H1 (cell line): ENCODE measurements around the gene ZYX. TPM values are rescaled to one million over a fixed set of nuclear protein-coding genes. Genes with fewer than 3 reads are reported as not detected.

ENCODE experiments used
- CTCF ChIA-PET: fragments of 300-600 bp; sonication (Branson Sonifier 250); formaldehyde crosslinking; loops from one replicate; lab custom pipeline; 2021; ENCODE audit not compliant: partially characterized antibody; lab: Charles Lee
- POLR2A ChIA-PET: fragments of 300-600 bp; sonication (Branson Sonifier 250); formaldehyde crosslinking; loops from one replicate; lab custom pipeline; 2021; ENCODE audit warnings: inconsistent platforms; ENCODE audit not compliant: partially characterized antibody; lab: Charles Lee
- DNase-seq, 2 experiments: peaks; one replicate each; pipeline versions ENCODE4 v3.0.0 to v3.0.0-alpha.2; 2010 to 2022; ENCODE audit warnings: low spot score in 2 of 2, low read depth in 1 of 2, mixed read lengths in 1 of 2
- FAIRE-seq: peaks from 2 replicates; lab custom pipeline; 2011; peaks lifted over from hg19 to GRCh38; lab: Jason Lieb, UNC
- H2AFZ ChIP-seq: 2 replicates; pipeline ENCODE4 v1.8.1; 2012; ENCODE audit warnings: low read length, inconsistent platforms
- H2AK5ac ChIP-seq: 2 replicates; pipeline ENCODE4 v1.6.1; 2013; ENCODE audit warnings: low read depth, low read length
- H2BK120ac ChIP-seq: replicated peaks from 2 replicates; pipeline ENCODE3; 2013; ENCODE audit warnings: low read depth, low read length, inconsistent platforms
- H2BK12ac ChIP-seq: 2 replicates; pipeline ENCODE4 v1.6.1; 2013; ENCODE audit warnings: low read depth, low read length
- H2BK15ac ChIP-seq: 2 replicates; pipeline ENCODE4 v1.6.1; 2013; ENCODE audit warnings: low read length
- H2BK20ac ChIP-seq: 2 replicates; pipeline ENCODE4 v1.6.1; 2013; ENCODE audit warnings: low read length
- H2BK5ac ChIP-seq: 2 replicates; pipeline ENCODE4 v1.6.1; 2013; ENCODE audit warnings: low read depth, low read length
- H3K14ac ChIP-seq: 2 replicates; pipeline ENCODE4 v1.6.1; 2013; ENCODE audit warnings: inconsistent platforms; ENCODE audit not compliant: insufficient read length
- H3K18ac ChIP-seq: 2 replicates; pipeline ENCODE4 v1.6.1; 2013; ENCODE audit warnings: low read length; ENCODE audit errors: extremely low read depth
- H3K23ac ChIP-seq: 2 replicates; pipeline ENCODE4 v1.6.1; 2013; ENCODE audit warnings: inconsistent platforms; ENCODE audit not compliant: insufficient read length
- H3K23me2 ChIP-seq: 2 replicates; pipeline ENCODE4 v1.6.1; 2013; ENCODE audit warnings: low read depth, low read length
- H3K27ac ChIP-seq: 2 replicates; pipeline ENCODE4 v1.6.1; 2011; ENCODE audit warnings: low read depth, low read length, inconsistent platforms
- H3K27me3 ChIP-seq, 4 experiments: replicated peaks in 1 of 4; 1 replicate in 1 of 4; 2 replicates in 3 of 4; pipeline versions ENCODE4 v1.6.1 to v1.8.1; 2011 to 2013; ENCODE audit warnings: low read length in 3 of 4, mild to moderate bottlenecking in 3 of 4, inconsistent platforms in 2 of 4, mixed read lengths in 2 of 4, moderate library complexity in 1 of 4; ENCODE audit not compliant: control insufficient read depth in 3 of 4, insufficient read depth in 3 of 4; ENCODE audit errors: extremely low read depth in 1 of 4
- H3K36me3 ChIP-seq, 4 experiments: 2 replicates each; pipeline versions ENCODE4 v1.6.1 to v1.8.1; 2011 to 2013; ENCODE audit warnings: mild to moderate bottlenecking in 4 of 4, low read length in 3 of 4, moderate library complexity in 2 of 4, control low read depth in 1 of 4, inconsistent platforms in 1 of 4; ENCODE audit not compliant: insufficient read depth in 4 of 4, control insufficient read depth in 2 of 4
- H3K4ac ChIP-seq: replicated peaks from 2 replicates; pipeline ENCODE3; 2013; ENCODE audit warnings: low read length, low read depth, mixed read lengths, inconsistent platforms; ENCODE audit not compliant: insufficient read length
- H3K4me1 ChIP-seq, 4 experiments: replicated peaks in 1 of 4; 1 replicate in 1 of 4; 2 replicates in 3 of 4; pipeline versions ENCODE4 v1.6.1 to v1.8.1; 2011 to 2013; ENCODE audit warnings: low read length in 3 of 4, inconsistent platforms in 2 of 4, mixed read lengths in 1 of 4; ENCODE audit not compliant: insufficient read depth in 4 of 4, control insufficient read depth in 3 of 4
- H3K4me2 ChIP-seq, 2 experiments: 2 replicates each; pipeline versions ENCODE4 v1.6.1 to v1.8.1; 2011 to 2013; ENCODE audit warnings: low read depth in 2 of 2, low read length in 2 of 2, control low read depth in 1 of 2, inconsistent platforms in 1 of 2, mild to moderate bottlenecking in 1 of 2; ENCODE audit not compliant: insufficient read depth in 1 of 2
- H3K4me3 ChIP-seq, 4 experiments: fragments of 200-600, 300-600 bp in 1 of 4; sonication (generic), shearing (Covaris generic), sonication (Bioruptor Twin) in 1 of 4; 2 replicates each; pipeline versions ENCODE4 v1.5.1 to v1.8.1; 2011 to 2016; ENCODE audit warnings: low read length in 4 of 4, low read depth in 3 of 4, control low read depth in 2 of 4, inconsistent platforms in 2 of 4, mild to moderate bottlenecking in 2 of 4, mixed read lengths in 1 of 4, moderate library complexity in 1 of 4; ENCODE audit not compliant: insufficient read depth in 2 of 4; ENCODE audit errors: extremely low read depth in 1 of 4
- H3K56ac ChIP-seq: replicated peaks from 2 replicates; pipeline ENCODE3; 2013; ENCODE audit warnings: low read depth, mild to moderate bottlenecking, mixed read lengths, low read length, inconsistent platforms; ENCODE audit not compliant: insufficient read length
- H3K79me1 ChIP-seq: 2 replicates; pipeline ENCODE4 v1.6.1; 2013; ENCODE audit warnings: low read depth, low read length, control low read depth
- H3K79me2 ChIP-seq, 2 experiments: 2 replicates each; pipeline versions ENCODE4 v1.6.1 to v1.8.1; 2012 to 2013; ENCODE audit warnings: low read length in 2 of 2, mild to moderate bottlenecking in 2 of 2, inconsistent platforms in 1 of 2; ENCODE audit not compliant: insufficient read depth in 2 of 2, control insufficient read depth in 1 of 2
- H3K9ac ChIP-seq, 4 experiments: replicated peaks in 1 of 4; 1 replicate in 1 of 4; 2 replicates in 3 of 4; pipeline versions ENCODE4 v1.6.1 to v1.8.1; 2011 to 2013; ENCODE audit warnings: low read depth in 3 of 4, low read length in 3 of 4, control low read depth in 2 of 4, mild to moderate bottlenecking in 2 of 4, moderate library complexity in 2 of 4, inconsistent platforms in 1 of 4; ENCODE audit errors: extremely low read depth in 1 of 4
- H3K9me3 ChIP-seq, 2 experiments: 2 replicates each; pipeline versions ENCODE4 v1.6.1 to v1.8.1; 2012 to 2013; ENCODE audit warnings: mild to moderate bottlenecking in 2 of 2, moderate library complexity in 2 of 2, control low read depth in 1 of 2, inconsistent platforms in 1 of 2, low read depth in 1 of 2, low read length in 1 of 2, mixed read lengths in 1 of 2; ENCODE audit not compliant: insufficient read depth in 2 of 2
- H4K20me1 ChIP-seq, 2 experiments: replicated peaks in 1 of 2; 2 replicates each; pipeline versions ENCODE3 to v1.8.1; 2011 to 2013; ENCODE audit warnings: inconsistent platforms in 2 of 2, low read length in 2 of 2, mild to moderate bottlenecking in 1 of 2; ENCODE audit not compliant: insufficient read depth in 2 of 2, control insufficient read depth in 1 of 2
- H4K5ac ChIP-seq: 2 replicates; pipeline ENCODE4 v1.6.1; 2013; ENCODE audit warnings: low read length, low read depth, mixed read lengths, inconsistent platforms; ENCODE audit not compliant: insufficient read length
- H4K8ac ChIP-seq: 2 replicates; pipeline ENCODE4 v1.8.0; 2013; ENCODE audit warnings: mild to moderate bottlenecking, moderate library complexity, low read length, inconsistent platforms; ENCODE audit not compliant: insufficient read depth; ENCODE audit errors: extremely low read depth
- H4K91ac ChIP-seq: replicated peaks from 2 replicates; pipeline ENCODE3; 2013; ENCODE audit warnings: low read length, mixed read lengths, inconsistent platforms; ENCODE audit not compliant: insufficient read length
- BCL11A ChIP-seq, 2 experiments: IDR thresholded peaks; one replicate each; pipeline ENCODE4 v1.6.1; 2011; ENCODE audit warnings: low read depth in 2 of 2, low read length in 2 of 2, mild to moderate bottlenecking in 2 of 2
- CEBPB ChIP-seq: IDR thresholded peaks from 2 replicates; pipeline ENCODE4 v1.6.1; 2012; ENCODE audit warnings: low read depth, low read length
- CHD2 ChIP-seq: IDR thresholded peaks from 2 replicates; pipeline ENCODE4 v1.6.1; 2012; ENCODE audit warnings: low read length, improper control_type of control experiment
- EZH2 ChIP-seq: fragments of 200-600 bp; sonication (generic); IDR thresholded peaks from 2 replicates; pipeline ENCODE4 v1.7.1; 2012; ENCODE audit warnings: low read depth, mild to moderate bottlenecking, moderate library complexity, low read length, inconsistent platforms; ENCODE audit not compliant: severe bottlenecking
- GTF2F1 ChIP-seq: IDR thresholded peaks from 2 replicates; pipeline ENCODE4 v1.6.1; 2012; ENCODE audit warnings: low read depth, low read length, improper control_type of control experiment, borderline replicate concordance
- HDAC2 ChIP-seq, 2 experiments: fragments of 300-600 bp in 1 of 2; sonication (generic) in 1 of 2; IDR thresholded peaks; 2 replicates each; pipeline ENCODE4 v1.6.1; 2011 to 2012; ENCODE audit warnings: low read depth in 2 of 2, low read length in 2 of 2, mild to moderate bottlenecking in 2 of 2, moderate library complexity in 2 of 2, borderline replicate concordance in 1 of 2, inconsistent platforms in 1 of 2
- KDM1A ChIP-seq: fragments of 200-600, 300-600 bp; sonication (generic); IDR thresholded peaks from 2 replicates; pipeline ENCODE4 v1.7.1; 2016; ENCODE audit warnings: mild to moderate bottlenecking, low read length, borderline replicate concordance
- POLR2A ChIP-seq, 2 experiments: IDR thresholded peaks; 1 replicate in 1 of 2; 2 replicates in 1 of 2; pipeline ENCODE4 v1.6.1; 2011; ENCODE audit warnings: low read depth in 2 of 2, low read length in 2 of 2, mild to moderate bottlenecking in 2 of 2; ENCODE audit errors: control extremely low read depth in 1 of 2
- RAD21 ChIP-seq, 2 experiments: IDR thresholded peaks in 1 of 2; conservative IDR thresholded peaks in 1 of 2; 2 replicates each; pipeline ENCODE4 v1.6.1; 2011; ENCODE audit warnings: low read depth in 2 of 2, low read length in 2 of 2, improper control_type of control experiment in 1 of 2, inconsistent platforms in 1 of 2, mild to moderate bottlenecking in 1 of 2, moderate library complexity in 1 of 2
- SP4 ChIP-seq: IDR thresholded peaks from 2 replicates; pipeline ENCODE4 v1.6.1; 2012; ENCODE audit warnings: low read length, inconsistent platforms
- SRF ChIP-seq: IDR thresholded peaks from 2 replicates; pipeline ENCODE4 v1.6.1; 2011; ENCODE audit warnings: mild to moderate bottlenecking, low read depth, low read length, moderate library complexity
- TAF1 ChIP-seq: IDR thresholded peaks from 2 replicates; pipeline ENCODE4 v1.6.1; 2011; ENCODE audit warnings: mild to moderate bottlenecking, low read depth, low read length
- whole genome bisulfite sequencing, 2 experiments: shearing (Covaris generic) in 1 of 2; methylation state at CpG; one replicate each; pipeline versions ENCODE4 v1.1.6 to v1.1.7; 2013 to 2015; ENCODE audit warnings: low lambda C conversion rate in 2 of 2, mixed read lengths in 2 of 2, inconsistent platforms in 1 of 2, low coverage in 1 of 2, missing lambda C conversion rate in 1 of 2; ENCODE audit not compliant: insufficient replicate concordance in 2 of 2, insufficient coverage in 1 of 2, insufficient read length in 1 of 2; ENCODE audit errors: extremely low coverage in 1 of 2, missing lambda C conversion rate in 1 of 2; 5-methylcytosine and 5-hydroxymethylcytosine counted together
- polyA plus RNA-seq, 7 experiments: library from polyadenylated mRNA; depleted of rRNA in 3 of 7; stranded (reverse) in 5 of 7; unstranded in 2 of 7; fragments of >200 nt in 5 of 7; fragments of 200-250 nt in 2 of 7; gene quantifications; 1 replicate in 5 of 7; 2 replicates in 1 of 7; 4 replicates in 1 of 7; pipeline versions ENCODE4 v1.2.1 to v1.2.3, GENCODE V29; 2011 to 2013; ENCODE audit warnings: missing spikeins in 2 of 7, mixed read lengths in 2 of 7
- total RNA-seq: library from RNA; stranded (reverse); fragmentation: NEBNext Ultra II Directional; extraction: Animal tissue kit (Norgen Biotek cat#: 25700); gene quantifications from 2 replicates; pipeline ENCODE4 v1.2.1, GENCODE V29; 2021

Gene ZYX
- total and polyA plus RNA-seq, 2 of the 8 experiments (the other 6 are each of a cell fraction or from before 2014, with no cell fraction given) = 40.6 to 159 TPM

- Histone ChIP-seq H3K9ac (no peak overlapping the region), H2BK120ac (no peak overlapping the region), H2AFZ (no peak overlapping the region), H3K14ac (no peak overlapping the region), H3K4me2 (no peak overlapping the region), H3K4ac (no peak overlapping the region), H3K36me3 (peaks cover 54 to 84% (median 82%) of the 10 kb centered on the region in 4 experiments), H3K79me1 (peaks cover 5% of the 10 kb centered on the region; the same call in 1 of the 2 replicates), H3K23ac (no peak overlapping the region), H4K20me1 (peaks cover 10 to 29% of the 10 kb centered on the region in 2 experiments), H3K27ac (no peak overlapping the region), H4K5ac (no peak overlapping the region), H2AK5ac (no peak overlapping the region), H2BK20ac (no peak overlapping the region), H3K18ac (no peak overlapping the region), H4K8ac (no peak overlapping the region), H2BK12ac (no peak overlapping the region), H3K27me3 (no peaks in the 10 kb centered on the region), H3K9me3 (no peaks in the 10 kb centered on the region), H3K79me2 (peaks cover 0 to 8% of the 10 kb centered on the region in 2 experiments; a peak in 2 of 4 replicates), H2BK15ac (no peak overlapping the region), H3K23me2 (no peaks in the 10 kb centered on the region), H3K56ac (no peak overlapping the region), H4K91ac (no peak overlapping the region), H2BK5ac (no peak overlapping the region), H3K4me1 (no peaks in the 10 kb centered on the region), H3K4me3 (no peak overlapping the region)
- no peak for DNase-seq
- no peak for FAIRE-seq
- CTCF ChIA-PET = interaction anchor here (1.1 to 23.5 kb wide), 7 partner anchors 8 to 101 kb away, joined by 3 to 359 read pairs (median 19); partner anchors contain the start of genes EPHA1 and ZYX
- POLR2A ChIA-PET = interaction anchor here (1.2 to 25.2 kb wide), 4 partner anchors 7 to 21 kb away, joined by 3 to 518 read pairs (median 167); partner anchors contain the start of genes EPHA1 and ZYX
- WGBS, 2 experiments = 96% methylated on average over 16 of the region's 16 CpGs; no CpG with 5 or more reads in 1 of the 2 experiments
- TF ChIP-seq HDAC2 (IDR thresholded peaks at IDR 0.05; ENCODE audit: borderline replicate concordance in 1 of 2, low read depth in 2 of 2, low read length in 2 of 2) (no peak), GTF2F1 (no peak), POLR2A (IDR thresholded peaks at IDR 0.05; ENCODE audit: control extremely low read depth in 1 of 2, low read depth in 2 of 2, low read length in 2 of 2) (no peak), BCL11A (IDR thresholded peaks at IDR 0.05; ENCODE audit: low read depth in 2 of 2, low read length in 2 of 2) (no peak), KDM1A (no peak), EZH2 (no peak), RAD21 (IDR thresholded peaks at IDR 0.05 in 1 of 2, conservative IDR thresholded peaks at IDR 0.05 in 1 of 2; ENCODE audit: low read depth in 2 of 2, low read length in 2 of 2) (no peak), SRF (no peak), TAF1 (no peak), CEBPB (no peak), CHD2 (no peak), SP4 (no peak)
Observed at GRCh38 chr7:143397710-143398530, 16.8 kb downstream of the ZYX start.
